K562 (cell line): Measurements from ENCODE around the gene SCFD2. TPM values are rescaled to one million over a fixed set of nuclear protein-coding genes. Genes with fewer than 3 reads are reported as not detected.
A peak's percentile ranks its signal among the peaks of the same experiment; 100 is the strongest.

Experiments used
- CHD2 ChIP-seq: IDR thresholded peaks from 2 replicates; pipeline ENCODE4 v1.6.1; 2011; ENCODE audit warnings: low read depth, low read length
- EWSR1 ChIP-seq: fragments of 450-650 bp; IDR thresholded peaks from 2 replicates; pipeline ENCODE4 v1.6.1; 2018; ENCODE audit warnings: borderline replicate concordance, mild to moderate bottlenecking, low read depth, moderate library complexity; ENCODE audit not compliant: partially characterized antibody
- HEY1 ChIP-seq: fragments of 250-450 bp; sonication (Bioruptor Pico); IDR thresholded peaks from 2 replicates; pipeline ENCODE4 v1.5.0; 2020; ENCODE audit warnings: mild to moderate bottlenecking, moderate library complexity, borderline replicate concordance
- NR2C2 ChIP-seq, 2 experiments: fragments of 200-800 bp in 1 of 2; sonication (Bioruptor generic) in 1 of 2; sonication (generic) in 1 of 2; formaldehyde crosslinking in 1 of 2; IDR thresholded peaks; 2 replicates each; pipeline versions ENCODE4 v1.6.1 to v1.8.0; 2016 to 2022; ENCODE audit warnings: mild to moderate bottlenecking in 1 of 2, missing compliant biosample characterization in 1 of 2, missing genetic modification characterization in 1 of 2, missing genetic modification reagents in 1 of 2
- RBM34 ChIP-seq: fragments of 200-400 bp; formaldehyde crosslinking; IDR thresholded peaks from 2 replicates; pipeline ENCODE4 v1.6.1; 2018; ENCODE audit warnings: low read length, borderline replicate concordance; ENCODE audit not compliant: insufficient read depth
- TCF3 ChIP-seq: sonication (generic); formaldehyde crosslinking; IDR thresholded peaks from 2 replicates; pipeline ENCODE4 v1.4.0; 2020; ENCODE audit warnings: mild to moderate bottlenecking, missing genetic modification reagents
- TGIF2 ChIP-seq: sonication (generic); formaldehyde crosslinking; IDR thresholded peaks from 2 replicates; pipeline ENCODE4 v1.8.1; 2022; ENCODE audit warnings: mild to moderate bottlenecking, missing genetic modification reagents, moderate library complexity
- U2AF2 ChIP-seq: fragments of 200-400 bp; formaldehyde crosslinking; optimal IDR thresholded peaks from 2 replicates; pipeline ENCODE3; 2017; ENCODE audit warnings: low read depth, mild to moderate bottlenecking, low read length
- ZNF197 ChIP-seq: fragments of 200-800 bp; sonication (Bioruptor generic); IDR thresholded peaks from 2 replicates; pipeline ENCODE4 v1.6.1; 2016; ENCODE audit warnings: low read depth, missing genetic modification characterization, missing compliant biosample characterization
- ZNF212 ChIP-seq: fragments of 450-650 bp; formaldehyde crosslinking; IDR thresholded peaks from 2 replicates; pipeline ENCODE4 v1.4.0; 2020; ENCODE audit warnings: mild to moderate bottlenecking
- ZNF561 ChIP-seq: fragments of 450-650 bp; formaldehyde crosslinking; conservative IDR thresholded peaks from 2 replicates; pipeline ENCODE4 v1.4.0; 2020; ENCODE audit warnings: mild to moderate bottlenecking, moderate library complexity
- polyA plus RNA-seq, 8 experiments: library from polyadenylated mRNA; depleted of rRNA in 4 of 8; stranded (reverse) in 5 of 8; unstranded in 3 of 8; fragments of >200 nt; fragmentation: Nextera tagmentation in 2 of 8; fragmentation: Illumina TruSeq in 1 of 8; extraction: Ambion mirVana in 2 of 8; extraction: Trizol in 1 of 8; gene quantifications; 2 replicates each; pipeline versions ENCODE4 v1.2.1 to v1.2.3, GENCODE V29; 2011 to 2014; ENCODE audit warnings: inconsistent platforms in 1 of 8, missing spikeins in 1 of 8
- total RNA-seq, 7 experiments: library from RNA; depleted of rRNA in 6 of 7; stranded (reverse); fragments of >200 nt in 6 of 7; fragmentation: Illumina TruSeq in 2 of 7; extraction: Trizol in 2 of 7; gene quantifications; 2 replicates each; pipeline versions ENCODE4 v1.2.1 to v1.2.3, GENCODE V29; 2011 to 2021; ENCODE audit warnings: low replicate concordance in 1 of 7
- TF ChIP-seq, protein P1 (sequence below): fragments of 450-650 bp; formaldehyde crosslinking; IDR thresholded peaks from 2 replicates; pipeline ENCODE4 v1.4.0; 2020; ENCODE audit warnings: mild to moderate bottlenecking, moderate library complexity
- TF ChIP-seq, protein P2 (sequence below), 2 experiments: fragments of 450-650 bp in 1 of 2; IDR thresholded peaks; 2 replicates each; pipeline ENCODE4 v1.6.1; 2011 to 2017; ENCODE audit warnings: low read depth in 2 of 2, antibody characterized with exemption in 1 of 2, borderline replicate concordance in 1 of 2, low read length in 1 of 2, mild to moderate bottlenecking in 1 of 2, mixed read lengths in 1 of 2; ENCODE audit not compliant: control insufficient read depth in 1 of 2
- TF ChIP-seq, protein P3 (sequence below): fragments of 450-650 bp; formaldehyde crosslinking; conservative IDR thresholded peaks from 2 replicates; pipeline ENCODE4 v1.4.0; 2022; ENCODE audit warnings: mild to moderate bottlenecking, missing genetic modification characterization
- TF ChIP-seq, protein P4 (sequence below): sonication (generic); formaldehyde crosslinking; IDR thresholded peaks from 2 replicates; pipeline ENCODE4 v1.8.0; 2022; ENCODE audit warnings: mild to moderate bottlenecking, missing genetic modification reagents
- TF ChIP-seq, protein P5 (sequence below): fragments of 250-450 bp; sonication (Bioruptor Pico); IDR thresholded peaks from 2 replicates; pipeline ENCODE4 v1.8.0; 2022; ENCODE audit warnings: inconsistent platforms

SCFD2 gene
- total and polyA plus RNA-seq, 9 of the 15 experiments (the other 6 are each of a cell fraction or from before 2014, with no cell fraction given), result 5.7 to 30.3 (median 22.8) TPM

DNA sequence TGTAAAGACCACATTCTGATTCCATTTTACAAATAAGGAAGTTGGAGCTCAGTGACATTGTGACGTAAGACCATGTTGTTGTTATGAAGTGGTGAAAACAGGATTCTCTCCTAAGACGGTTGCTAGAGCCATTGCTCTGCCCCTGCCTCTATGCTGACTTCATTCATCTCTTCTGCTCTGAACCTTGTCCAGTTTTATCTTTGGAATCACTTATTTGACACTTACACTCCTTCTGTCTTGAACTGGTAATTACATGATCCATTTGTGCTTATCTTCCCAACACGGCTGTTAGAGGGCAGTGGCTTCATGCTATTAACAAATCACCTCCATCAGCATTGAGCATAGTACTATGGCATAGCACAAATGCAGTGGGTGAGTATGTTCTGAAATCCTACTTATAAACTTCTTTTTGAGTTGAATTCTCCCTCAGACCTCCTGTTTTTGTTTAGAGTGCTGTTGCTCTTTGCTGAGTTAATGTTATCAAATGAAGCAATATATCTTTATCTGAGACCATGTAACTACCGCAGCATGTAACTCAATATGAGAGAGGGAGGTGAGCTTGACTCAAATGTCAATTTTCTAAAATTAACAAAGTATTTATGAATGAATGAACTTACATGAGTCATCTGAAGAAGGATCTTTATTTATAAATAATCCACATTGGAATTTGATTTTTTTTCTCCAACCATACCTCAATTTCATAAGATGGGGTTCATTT, 326.0 kb downstream of the SCFD2 start (continued):
- TF ChIP-seq CHD2, result no peak
- TF ChIP-seq, protein P1, sequence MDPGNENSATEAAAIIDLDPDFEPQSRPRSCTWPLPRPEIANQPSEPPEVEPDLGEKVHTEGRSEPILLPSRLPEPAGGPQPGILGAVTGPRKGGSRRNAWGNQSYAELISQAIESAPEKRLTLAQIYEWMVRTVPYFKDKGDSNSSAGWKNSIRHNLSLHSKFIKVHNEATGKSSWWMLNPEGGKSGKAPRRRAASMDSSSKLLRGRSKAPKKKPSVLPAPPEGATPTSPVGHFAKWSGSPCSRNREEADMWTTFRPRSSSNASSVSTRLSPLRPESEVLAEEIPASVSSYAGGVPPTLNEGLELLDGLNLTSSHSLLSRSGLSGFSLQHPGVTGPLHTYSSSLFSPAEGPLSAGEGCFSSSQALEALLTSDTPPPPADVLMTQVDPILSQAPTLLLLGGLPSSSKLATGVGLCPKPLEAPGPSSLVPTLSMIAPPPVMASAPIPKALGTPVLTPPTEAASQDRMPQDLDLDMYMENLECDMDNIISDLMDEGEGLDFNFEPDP, result no peak
- no peak for TF ChIP-seq EWSR1
- TF ChIP-seq U2AF2, result no peak
- TF ChIP-seq ZNF561 (CRISPR knock-in tag), result no peak
- TF ChIP-seq, protein P2, sequence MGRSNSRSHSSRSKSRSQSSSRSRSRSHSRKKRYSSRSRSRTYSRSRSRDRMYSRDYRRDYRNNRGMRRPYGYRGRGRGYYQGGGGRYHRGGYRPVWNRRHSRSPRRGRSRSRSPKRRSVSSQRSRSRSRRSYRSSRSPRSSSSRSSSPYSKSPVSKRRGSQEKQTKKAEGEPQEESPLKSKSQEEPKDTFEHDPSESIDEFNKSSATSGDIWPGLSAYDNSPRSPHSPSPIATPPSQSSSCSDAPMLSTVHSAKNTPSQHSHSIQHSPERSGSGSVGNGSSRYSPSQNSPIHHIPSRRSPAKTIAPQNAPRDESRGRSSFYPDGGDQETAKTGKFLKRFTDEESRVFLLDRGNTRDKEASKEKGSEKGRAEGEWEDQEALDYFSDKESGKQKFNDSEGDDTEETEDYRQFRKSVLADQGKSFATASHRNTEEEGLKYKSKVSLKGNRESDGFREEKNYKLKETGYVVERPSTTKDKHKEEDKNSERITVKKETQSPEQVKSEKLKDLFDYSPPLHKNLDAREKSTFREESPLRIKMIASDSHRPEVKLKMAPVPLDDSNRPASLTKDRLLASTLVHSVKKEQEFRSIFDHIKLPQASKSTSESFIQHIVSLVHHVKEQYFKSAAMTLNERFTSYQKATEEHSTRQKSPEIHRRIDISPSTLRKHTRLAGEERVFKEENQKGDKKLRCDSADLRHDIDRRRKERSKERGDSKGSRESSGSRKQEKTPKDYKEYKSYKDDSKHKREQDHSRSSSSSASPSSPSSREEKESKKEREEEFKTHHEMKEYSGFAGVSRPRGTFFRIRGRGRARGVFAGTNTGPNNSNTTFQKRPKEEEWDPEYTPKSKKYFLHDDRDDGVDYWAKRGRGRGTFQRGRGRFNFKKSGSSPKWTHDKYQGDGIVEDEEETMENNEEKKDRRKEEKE (IDR thresholded peaks at IDR 0.05; ENCODE audit: borderline replicate concordance in 1 of 2, control insufficient read depth in 1 of 2, low read depth in 2 of 2, low read length in 1 of 2), result no peak
- TF ChIP-seq, protein P3, sequence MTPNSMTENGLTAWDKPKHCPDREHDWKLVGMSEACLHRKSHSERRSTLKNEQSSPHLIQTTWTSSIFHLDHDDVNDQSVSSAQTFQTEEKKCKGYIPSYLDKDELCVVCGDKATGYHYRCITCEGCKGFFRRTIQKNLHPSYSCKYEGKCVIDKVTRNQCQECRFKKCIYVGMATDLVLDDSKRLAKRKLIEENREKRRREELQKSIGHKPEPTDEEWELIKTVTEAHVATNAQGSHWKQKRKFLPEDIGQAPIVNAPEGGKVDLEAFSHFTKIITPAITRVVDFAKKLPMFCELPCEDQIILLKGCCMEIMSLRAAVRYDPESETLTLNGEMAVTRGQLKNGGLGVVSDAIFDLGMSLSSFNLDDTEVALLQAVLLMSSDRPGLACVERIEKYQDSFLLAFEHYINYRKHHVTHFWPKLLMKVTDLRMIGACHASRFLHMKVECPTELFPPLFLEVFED (CRISPR knock-in tag), result no peak
- TF ChIP-seq TGIF2 (CRISPR knock-in tag), result no peak
- TF ChIP-seq ZNF197 (CRISPR knock-in tag), result no peak
- no peak for TF ChIP-seq ZNF212 (CRISPR knock-in tag)
- no peak for TF ChIP-seq RBM34
- TF ChIP-seq HEY1 (CRISPR knock-in tag), result no peak
- TF ChIP-seq NR2C2 (CRISPR knock-in tag; IDR thresholded peaks at IDR 0.05), result no peak
- TF ChIP-seq NR2C2 (tag; IDR thresholded peaks at IDR 0.05), result no peak
- TF ChIP-seq, protein P4, sequence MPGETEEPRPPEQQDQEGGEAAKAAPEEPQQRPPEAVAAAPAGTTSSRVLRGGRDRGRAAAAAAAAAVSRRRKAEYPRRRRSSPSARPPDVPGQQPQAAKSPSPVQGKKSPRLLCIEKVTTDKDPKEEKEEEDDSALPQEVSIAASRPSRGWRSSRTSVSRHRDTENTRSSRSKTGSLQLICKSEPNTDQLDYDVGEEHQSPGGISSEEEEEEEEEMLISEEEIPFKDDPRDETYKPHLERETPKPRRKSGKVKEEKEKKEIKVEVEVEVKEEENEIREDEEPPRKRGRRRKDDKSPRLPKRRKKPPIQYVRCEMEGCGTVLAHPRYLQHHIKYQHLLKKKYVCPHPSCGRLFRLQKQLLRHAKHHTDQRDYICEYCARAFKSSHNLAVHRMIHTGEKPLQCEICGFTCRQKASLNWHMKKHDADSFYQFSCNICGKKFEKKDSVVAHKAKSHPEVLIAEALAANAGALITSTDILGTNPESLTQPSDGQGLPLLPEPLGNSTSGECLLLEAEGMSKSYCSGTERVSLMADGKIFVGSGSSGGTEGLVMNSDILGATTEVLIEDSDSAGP, result no peak
- peak; percentile 89 for TF ChIP-seq TCF3 (CRISPR knock-in tag)
- TF ChIP-seq, protein P5, sequence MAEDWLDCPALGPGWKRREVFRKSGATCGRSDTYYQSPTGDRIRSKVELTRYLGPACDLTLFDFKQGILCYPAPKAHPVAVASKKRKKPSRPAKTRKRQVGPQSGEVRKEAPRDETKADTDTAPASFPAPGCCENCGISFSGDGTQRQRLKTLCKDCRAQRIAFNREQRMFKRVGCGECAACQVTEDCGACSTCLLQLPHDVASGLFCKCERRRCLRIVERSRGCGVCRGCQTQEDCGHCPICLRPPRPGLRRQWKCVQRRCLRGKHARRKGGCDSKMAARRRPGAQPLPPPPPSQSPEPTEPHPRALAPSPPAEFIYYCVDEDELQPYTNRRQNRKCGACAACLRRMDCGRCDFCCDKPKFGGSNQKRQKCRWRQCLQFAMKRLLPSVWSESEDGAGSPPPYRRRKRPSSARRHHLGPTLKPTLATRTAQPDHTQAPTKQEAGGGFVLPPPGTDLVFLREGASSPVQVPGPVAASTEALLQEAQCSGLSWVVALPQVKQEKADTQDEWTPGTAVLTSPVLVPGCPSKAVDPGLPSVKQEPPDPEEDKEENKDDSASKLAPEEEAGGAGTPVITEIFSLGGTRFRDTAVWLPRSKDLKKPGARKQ, result no peak
